ENCODE measurements around the gene ASB9.

- TF ChIP-seq, protein P1, sequence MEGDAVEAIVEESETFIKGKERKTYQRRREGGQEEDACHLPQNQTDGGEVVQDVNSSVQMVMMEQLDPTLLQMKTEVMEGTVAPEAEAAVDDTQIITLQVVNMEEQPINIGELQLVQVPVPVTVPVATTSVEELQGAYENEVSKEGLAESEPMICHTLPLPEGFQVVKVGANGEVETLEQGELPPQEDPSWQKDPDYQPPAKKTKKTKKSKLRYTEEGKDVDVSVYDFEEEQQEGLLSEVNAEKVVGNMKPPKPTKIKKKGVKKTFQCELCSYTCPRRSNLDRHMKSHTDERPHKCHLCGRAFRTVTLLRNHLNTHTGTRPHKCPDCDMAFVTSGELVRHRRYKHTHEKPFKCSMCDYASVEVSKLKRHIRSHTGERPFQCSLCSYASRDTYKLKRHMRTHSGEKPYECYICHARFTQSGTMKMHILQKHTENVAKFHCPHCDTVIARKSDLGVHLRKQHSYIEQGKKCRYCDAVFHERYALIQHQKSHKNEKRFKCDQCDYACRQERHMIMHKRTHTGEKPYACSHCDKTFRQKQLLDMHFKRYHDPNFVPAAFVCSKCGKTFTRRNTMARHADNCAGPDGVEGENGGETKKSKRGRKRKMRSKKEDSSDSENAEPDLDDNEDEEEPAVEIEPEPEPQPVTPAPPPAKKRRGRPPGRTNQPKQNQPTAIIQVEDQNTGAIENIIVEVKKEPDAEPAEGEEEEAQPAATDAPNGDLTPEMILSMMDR (IDR thresholded peaks at IDR 0.05; ENCODE audit: poor library complexity, severe bottlenecking) = peak; percentile 57
- TF ChIP-seq EZH2 (IDR thresholded peaks at IDR 0.05; ENCODE audit: borderline replicate concordance, insufficient read depth, low read length, poor library complexity, severe bottlenecking) (no peak), POLR2AphosphoS5 (IDR thresholded peaks at IDR 0.05) (no peak), SMC3 (conservative IDR thresholded peaks at IDR 0.05; ENCODE audit: poor library complexity) (peak; percentile 59), RAD21 (conservative IDR thresholded peaks at IDR 0.05) (peak; percentile 53), EP300 (conservative IDR thresholded peaks at IDR 0.05; ENCODE audit: poor library complexity, severe bottlenecking) (no peak)
These were observed 30.3 kb upstream of the ASB9 start for GRCh38 chrX:15299941-15300851.

All from neural cell (in vitro differentiated cells).